NT2/D1 (cell line): Measurements from ENCODE around the gene SLIT1.

Experiments
- SUZ12 ChIP-seq: IDR thresholded peaks from 2 replicates; pipeline ENCODE4 v1.6.1; 2011; ENCODE audit not compliant: insufficient read length, insufficient read depth; ENCODE audit errors: extremely low read depth
- YY1 ChIP-seq: IDR thresholded peaks from 2 replicates; pipeline ENCODE4 v1.6.1; 2011; ENCODE audit not compliant: insufficient read length, insufficient read depth
- ZNF274 ChIP-seq: IDR thresholded peaks from 2 replicates; pipeline ENCODE4 v1.6.1; 2011; ENCODE audit warnings: mild to moderate bottlenecking, low read depth, low read length

DNA sequence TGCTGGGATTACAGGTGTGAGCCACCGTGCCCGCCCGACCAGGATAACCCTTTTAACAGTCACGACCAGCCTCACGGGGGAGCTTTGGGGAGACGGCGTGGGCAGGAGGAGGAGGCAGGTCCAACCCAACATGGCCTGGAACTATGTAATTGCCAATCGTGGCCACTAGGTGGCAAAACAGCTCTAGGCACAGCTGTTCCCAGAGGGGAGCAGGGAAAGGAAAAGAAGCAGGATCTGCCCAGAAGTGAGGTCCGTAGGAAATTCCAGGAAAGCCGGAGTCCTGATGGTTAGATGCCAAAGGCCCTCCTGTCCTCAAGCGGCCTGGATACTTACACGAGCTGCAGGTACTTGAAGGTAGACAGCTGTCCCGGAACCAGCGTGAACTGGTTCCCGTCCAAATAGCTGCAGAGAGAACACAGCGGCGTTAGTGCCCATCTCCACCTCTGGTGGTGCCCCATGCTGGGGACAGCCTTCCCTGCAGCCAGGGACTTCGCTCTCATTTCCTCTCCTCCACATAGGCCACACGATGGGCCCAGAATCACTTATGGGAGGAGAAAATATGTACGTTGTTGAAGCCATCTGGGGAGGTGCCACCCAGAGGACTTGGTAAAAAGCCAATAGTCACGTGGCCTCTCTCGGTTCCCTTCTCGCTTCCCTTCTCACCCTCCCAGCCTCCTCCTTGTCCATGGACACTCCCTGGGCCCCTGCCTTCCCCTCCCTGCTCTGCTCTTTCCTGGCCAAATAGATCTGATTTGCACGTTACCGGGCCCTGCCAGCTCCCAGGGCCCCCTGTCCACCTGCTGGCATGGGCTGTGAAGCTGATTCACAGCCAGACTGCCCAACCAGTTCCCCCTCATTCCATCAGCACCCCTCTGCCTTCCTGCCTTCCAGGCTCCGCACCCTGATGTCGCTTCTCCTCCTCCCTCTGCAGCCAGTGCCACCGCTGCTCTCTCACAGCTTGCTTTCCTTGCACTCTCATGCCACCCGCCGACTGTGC lies 148.1 kb downstream of the SLIT1 start:
- no peak for TF ChIP-seq ZNF274
- no peak for TF ChIP-seq YY1
- TF ChIP-seq SUZ12, result no peak
